OCI-LY7 (cell line): ENCODE results near the gene MIB1. TPM values are rescaled to one million over a fixed set of nuclear protein-coding genes. Genes with fewer than 3 reads are reported as not detected.

Source experiments
- BruUV-seq: library from RNA; stranded (reverse); fragments of 400-500 nt; replicated peaks from 2 replicates; lab custom pipeline; 2021; lab: Mats Ljungman, UMichigan
- CTCF ChIA-PET: fragments of 300-600 bp; sonication (Branson Sonifier 250); formaldehyde crosslinking; loops from one replicate; lab custom pipeline; 2022; ENCODE audit warnings: antibody characterized with exemption; ENCODE audit not compliant: unreplicated experiment; lab: Charles Lee
- POLR2A ChIA-PET: fragments of 300-600 bp; sonication (Branson Sonifier 250); formaldehyde crosslinking; loops from one replicate; lab custom pipeline; 2022; ENCODE audit warnings: antibody characterized with exemption; lab: Charles Lee
- DNase-seq: peaks from one replicate; pipeline ENCODE4 v3.0.0-alpha.2; 2015; ENCODE audit warnings: low spot score
- H2AFZ ChIP-seq: fragments of 200-600 bp; sonication (generic), shearing (Covaris generic); 2 replicates; pipeline ENCODE4 v1.6.1; 2014; ENCODE audit warnings: mild to moderate bottlenecking, antibody characterized with exemption, low read length, moderate library complexity
- H3K27ac ChIP-seq: fragments of 200-600 bp; sonication (generic); 2 replicates; pipeline ENCODE4 v1.5.1; 2014; ENCODE audit warnings: mixed run types, low read depth, mild to moderate bottlenecking, moderate library complexity, low read length, inconsistent platforms; ENCODE audit not compliant: poor library complexity, severe bottlenecking
- H3K36me3 ChIP-seq: fragments of 200-600 bp; sonication (generic); 2 replicates; pipeline ENCODE4 v1.6.1; 2014; ENCODE audit warnings: mild to moderate bottlenecking, antibody characterized with exemption, low read length, moderate library complexity, mixed read lengths; ENCODE audit not compliant: insufficient read depth
- H3K4me1 ChIP-seq: fragments of 200-600 bp; sonication (generic); 2 replicates; pipeline ENCODE4 v1.5.1; 2014; ENCODE audit warnings: mild to moderate bottlenecking, low read length; ENCODE audit not compliant: insufficient read depth, poor library complexity, severe bottlenecking
- H3K4me2 ChIP-seq: fragments of 200-600 bp; sonication (generic); 2 replicates; pipeline ENCODE4 v1.6.1; 2014; ENCODE audit warnings: mild to moderate bottlenecking, low read length
- H3K4me3 ChIP-seq: fragments of 200-600 bp; sonication (generic); 2 replicates; pipeline ENCODE4 v1.5.1; 2014; ENCODE audit warnings: mild to moderate bottlenecking, low read depth, low read length; ENCODE audit not compliant: poor library complexity, severe bottlenecking
- H3K79me2 ChIP-seq: fragments of 200-600 bp; sonication (generic); 2 replicates; pipeline ENCODE4 v1.6.1; 2016; ENCODE audit warnings: low read depth, mild to moderate bottlenecking, low read length, moderate library complexity, mixed read lengths; ENCODE audit not compliant: insufficient read depth
- H3K9me2 ChIP-seq: fragments of 200-600 bp; sonication (generic); 2 replicates; pipeline ENCODE4 v1.6.1; 2016; ENCODE audit warnings: mild to moderate bottlenecking, low read length, mixed read lengths; ENCODE audit not compliant: insufficient read depth
- H3K9me3 ChIP-seq: fragments of 200-600 bp; sonication (generic); 2 replicates; pipeline ENCODE4 v1.6.1; 2014; ENCODE audit warnings: mild to moderate bottlenecking, mixed run types, low read length, mixed read lengths
- H4K20me1 ChIP-seq: fragments of 200-600 bp; sonication (generic); 2 replicates; pipeline ENCODE4 v1.6.1; 2014; ENCODE audit warnings: mild to moderate bottlenecking, antibody characterized with exemption, low read length, moderate library complexity, mixed read lengths; ENCODE audit not compliant: insufficient read depth
- EZH2phosphoT487 ChIP-seq: fragments of 200-600 bp; sonication (generic); IDR thresholded peaks from 2 replicates; pipeline ENCODE4 v1.6.1; 2018; ENCODE audit warnings: low read depth, borderline replicate concordance, mild to moderate bottlenecking, mixed run types, antibody characterized with exemption, low read length, moderate library complexity, mixed read lengths
- intact Hi-C: fragments of 100-400 bp; cut with micrococcal nuclease; formaldehyde crosslinking; loops from one replicate; pipeline ENCODE4 v1.10.0; 2022; ENCODE audit not compliant: unreplicated experiment
- total RNA-seq, 2 experiments: library from RNA; depleted of rRNA in 1 of 2; stranded (reverse); fragments of >200 nt in 1 of 2; shearing (Covaris generic) in 1 of 2; gene quantifications; 2 replicates each; pipeline ENCODE4 v1.2.3, GENCODE V29; 2014 to 2022
- TF ChIP-seq, protein P1 (sequence below): fragments of 200-600 bp; sonication (generic); conservative IDR thresholded peaks from 2 replicates; pipeline ENCODE4 v1.5.1; 2014; ENCODE audit warnings: mild to moderate bottlenecking, antibody characterized with exemption, low read length, moderate library complexity, mixed read lengths

The MIB1 gene
- total RNA-seq, 2 experiments from 2014 or later = 40.5 to 81.6 TPM

DNA sequence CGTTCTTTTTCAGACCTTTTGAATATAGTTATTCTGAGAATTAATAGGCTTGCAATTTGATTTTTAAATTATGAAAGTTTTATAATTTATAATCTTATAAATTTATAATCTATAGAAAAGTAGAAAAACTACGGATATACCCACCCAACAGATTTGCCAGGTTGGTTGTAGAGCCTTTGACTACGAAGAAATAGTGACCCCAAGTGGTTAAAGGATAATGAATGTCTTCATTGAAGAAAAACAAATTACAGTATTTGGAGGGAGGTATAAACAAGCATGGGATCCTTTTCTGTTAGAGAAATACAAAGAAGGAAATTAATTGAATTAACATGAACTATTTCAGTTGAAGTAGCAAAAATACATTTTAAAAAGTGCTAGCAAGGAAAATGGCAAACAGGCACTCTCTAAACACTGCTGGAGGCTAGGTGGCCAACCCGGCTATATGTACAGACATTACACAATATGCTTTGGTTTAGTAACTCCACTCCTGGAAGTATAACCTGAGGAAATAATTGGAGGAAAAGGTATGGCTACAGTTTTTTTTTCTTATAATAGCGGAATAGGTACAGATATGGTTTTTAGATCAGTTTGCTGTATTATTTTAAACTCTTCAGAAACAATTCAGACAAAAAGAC, 110.9 kb downstream of the MIB1 start:
- Histone ChIP-seq H3K4me3 (no peak overlapping the region), H3K9me3 (no peaks in the 10 kb centered on the region), H4K20me1 (0 out of 2 replicates have a peak, but pooled peaks cover 4% of the 10 kb centered on the region), H3K27ac (no peak overlapping the region), H3K4me2 (no peak overlapping the region), H3K36me3 (peaks cover 31% of the 10 kb centered on the region), H3K4me1 (peaks cover 28% of the 10 kb centered on the region), H3K9me2 (no peaks in the 10 kb centered on the region), H2AFZ (no peak overlapping the region), H3K79me2 (no peaks in the 10 kb centered on the region)
- no TSS peak for BruUV-seq
- TF ChIP-seq, protein P1, sequence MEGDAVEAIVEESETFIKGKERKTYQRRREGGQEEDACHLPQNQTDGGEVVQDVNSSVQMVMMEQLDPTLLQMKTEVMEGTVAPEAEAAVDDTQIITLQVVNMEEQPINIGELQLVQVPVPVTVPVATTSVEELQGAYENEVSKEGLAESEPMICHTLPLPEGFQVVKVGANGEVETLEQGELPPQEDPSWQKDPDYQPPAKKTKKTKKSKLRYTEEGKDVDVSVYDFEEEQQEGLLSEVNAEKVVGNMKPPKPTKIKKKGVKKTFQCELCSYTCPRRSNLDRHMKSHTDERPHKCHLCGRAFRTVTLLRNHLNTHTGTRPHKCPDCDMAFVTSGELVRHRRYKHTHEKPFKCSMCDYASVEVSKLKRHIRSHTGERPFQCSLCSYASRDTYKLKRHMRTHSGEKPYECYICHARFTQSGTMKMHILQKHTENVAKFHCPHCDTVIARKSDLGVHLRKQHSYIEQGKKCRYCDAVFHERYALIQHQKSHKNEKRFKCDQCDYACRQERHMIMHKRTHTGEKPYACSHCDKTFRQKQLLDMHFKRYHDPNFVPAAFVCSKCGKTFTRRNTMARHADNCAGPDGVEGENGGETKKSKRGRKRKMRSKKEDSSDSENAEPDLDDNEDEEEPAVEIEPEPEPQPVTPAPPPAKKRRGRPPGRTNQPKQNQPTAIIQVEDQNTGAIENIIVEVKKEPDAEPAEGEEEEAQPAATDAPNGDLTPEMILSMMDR = peak; percentile 77
- TF ChIP-seq EZH2phosphoT487 = no peak
- POLR2A ChIA-PET = no interaction called here
- peak; percentile 32 for DNase-seq
- intact Hi-C loops = loop anchor here (5.0 to 10.0 kb wide), 2 partner anchors 237 to 364 kb away; partner anchors contain the start of gene SNRPD1
- CTCF ChIA-PET = no interaction called here

DNA sequence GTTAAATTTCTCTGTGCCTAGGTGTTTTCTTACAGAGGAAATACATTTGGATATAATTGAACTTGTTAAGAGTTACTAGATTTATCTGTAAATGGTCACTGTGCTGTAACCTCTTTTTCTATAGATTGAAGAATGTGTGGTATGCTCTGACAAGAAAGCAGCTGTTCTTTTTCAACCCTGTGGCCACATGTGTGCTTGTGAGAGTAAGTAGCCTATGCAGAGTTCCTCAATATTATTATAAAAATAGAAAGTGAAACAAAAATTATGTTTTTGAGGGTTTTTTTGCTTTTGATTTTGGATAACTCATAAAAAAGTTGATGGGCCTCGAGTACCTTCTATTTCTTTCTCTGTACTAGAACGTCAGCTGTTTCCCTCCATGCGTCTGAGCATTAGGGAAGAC, 112.4 kb downstream of the MIB1 start:
- no TSS peak for BruUV-seq
- H4K20me1 ChIP-seq = 0 out of 2 replicates have a peak, but pooled peaks cover 4% of the 10 kb centered on the region
- TF ChIP-seq, protein P1 = no peak
- ChIA-PET POLR2A (interaction anchor here (1.1 kb wide), 1 partner anchor 12 kb away, joined by 4 read pairs; no protein-coding TSS in a partner anchor), CTCF (no interaction called here)
- peak overlapping the region; percentile 36 for H3K4me2 ChIP-seq
- no peak overlapping the region for H2AFZ ChIP-seq
- peak; percentile 68 for DNase-seq
- no peaks in the 10 kb centered on the region for H3K9me2 ChIP-seq
- H3K9me3 ChIP-seq = no peaks in the 10 kb centered on the region
- intact Hi-C loops = loop anchor here (5.0 to 10.0 kb wide), 2 partner anchors 238 to 366 kb away; partner anchors contain the start of gene SNRPD1
- peaks cover 32% of the 10 kb centered on the region for H3K36me3 ChIP-seq
- H3K4me1 ChIP-seq = peaks cover 28% of the 10 kb centered on the region
- H3K79me2 ChIP-seq = no peaks in the 10 kb centered on the region
- H3K4me3 ChIP-seq = no peak overlapping the region
- peak overlapping the region; percentile 35 for H3K27ac ChIP-seq
